ENCODE results near the gene SCRN2. TPM values are rescaled to one million over a fixed set of nuclear protein-coding genes. Genes with fewer than 3 reads are reported as not detected.

SCRN2 gene
- total RNA-seq, 2 experiments from 2014 or later, result 24.1 to 24.8 TPM

DNA sequence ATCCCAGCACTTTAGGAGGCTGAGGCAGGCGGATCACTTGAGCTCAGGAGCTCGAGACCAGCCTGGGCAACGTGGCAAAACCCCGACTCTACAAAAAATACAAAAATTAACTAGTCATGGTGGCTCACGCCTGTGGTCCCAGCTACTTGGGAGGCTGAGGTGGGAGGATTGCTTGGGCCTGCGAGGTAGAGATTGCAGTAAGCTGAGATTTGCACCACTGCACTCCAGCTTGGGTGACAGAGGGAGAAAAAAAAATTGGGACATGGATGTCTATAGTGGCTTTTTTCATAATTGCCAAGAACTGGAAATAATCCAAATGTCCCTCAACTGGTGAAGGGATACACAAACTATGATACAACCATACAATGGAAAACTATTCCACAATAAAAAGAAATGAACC is 48.1 kb downstream of the SCRN2 start:
- Mint-ChIP-seq H3K9me3 (ENCODE audit: insufficient read depth) (no peaks in the 10 kb centered on the region), H3K27ac (no peak overlapping the region), H3K4me3 (no peak overlapping the region), H3K4me1 (ENCODE audit: low read depth) (peaks cover 10% of the 10 kb centered on the region), H3K36me3 (ENCODE audit: low read depth) (no peaks in the 10 kb centered on the region), H3K27me3 (ENCODE audit: low read depth) (peaks cover 46% of the 10 kb centered on the region)
- no peak for DNase-seq
- CTCF ChIA-PET, result interaction anchor here (1.4 to 1.6 kb wide), 2 partner anchors 9 to 51 kb away, joined by 3 to 4 read pairs; no protein-coding TSS in a partner anchor
- POLR2A ChIA-PET, result interaction anchor here (1.0 kb wide), 1 partner anchor 102 kb away, joined by 3 read pairs; no protein-coding TSS in a partner anchor
- no peak for ATAC-seq

DNA sequence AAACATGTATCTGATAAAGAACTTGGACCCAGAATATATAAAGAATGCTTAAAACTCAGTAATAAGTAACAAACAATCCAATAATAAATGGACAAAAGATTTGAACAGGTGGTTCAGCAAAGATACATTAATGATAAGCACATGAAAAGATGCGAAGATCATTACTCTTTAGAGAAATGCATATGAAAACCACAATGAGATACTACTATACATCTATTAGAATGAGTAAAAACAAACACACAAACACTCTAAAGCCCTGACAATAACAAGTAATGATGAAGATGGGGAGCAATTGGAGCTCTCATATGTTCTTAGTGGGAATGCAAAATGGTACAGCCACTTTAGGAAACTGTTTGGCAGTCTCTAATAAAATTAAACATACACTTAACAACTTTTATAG is 48.6 kb downstream of the SCRN2 start:
- POLR2A ChIA-PET, result interaction anchor here (0.6 to 1.0 kb wide), 3 partner anchors 54 to 103 kb away, joined by 3 read pairs; no protein-coding TSS in a partner anchor
- no peak for ATAC-seq
- Mint-ChIP-seq H3K4me1 (ENCODE audit: low read depth) (peaks cover 10% of the 10 kb centered on the region), H3K36me3 (ENCODE audit: low read depth) (no peaks in the 10 kb centered on the region), H3K4me3 (no peak overlapping the region), H3K27me3 (ENCODE audit: low read depth) (peaks cover 49% of the 10 kb centered on the region), H3K27ac (no peak overlapping the region), H3K9me3 (ENCODE audit: insufficient read depth) (no peaks in the 10 kb centered on the region)
- CTCF ChIA-PET, result interaction anchor here (1.4 to 1.6 kb wide), 2 partner anchors 9 to 50 kb away, joined by 3 to 4 read pairs; no protein-coding TSS in a partner anchor
- no peak for DNase-seq

DNA sequence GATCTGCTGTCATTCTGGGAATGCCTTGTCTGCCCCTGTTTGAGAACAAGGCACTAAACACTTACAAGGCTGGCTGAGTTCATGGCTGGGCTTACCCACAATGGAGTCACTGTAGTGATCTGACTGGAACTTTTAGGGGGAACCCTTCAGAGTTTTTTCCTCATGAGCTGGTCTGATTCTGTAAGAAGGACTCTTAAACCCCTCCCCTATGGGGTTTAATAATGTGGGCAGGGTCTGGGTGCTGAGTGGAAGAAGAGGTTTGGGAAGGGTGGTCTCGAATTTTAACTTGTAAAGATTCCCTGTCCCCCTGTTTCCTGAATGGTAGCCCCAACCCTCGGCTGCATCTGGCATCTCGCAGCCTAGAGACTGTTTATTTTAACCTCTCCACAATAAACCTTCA is 50.0 kb downstream of the SCRN2 start:
- DNase-seq (no peak), ATAC-seq (no peak)
- no peak overlapping the region for H3K27ac Mint-ChIP-seq
- CTCF ChIA-PET, result interaction anchor here (0.6 to 2.1 kb wide), 2 partner anchors 92 to 93 kb away, joined by 3 to 10 read pairs; no protein-coding TSS in a partner anchor
- no peaks in the 10 kb centered on the region for H3K36me3 Mint-ChIP-seq (ENCODE audit: low read depth)
- peaks cover 49% of the 10 kb centered on the region for H3K27me3 Mint-ChIP-seq (ENCODE audit: low read depth)
- no peaks in the 10 kb centered on the region for H3K9me3 Mint-ChIP-seq (ENCODE audit: insufficient read depth)
- H3K4me3 Mint-ChIP-seq, result no peak overlapping the region
- peaks cover 10% of the 10 kb centered on the region for H3K4me1 Mint-ChIP-seq (ENCODE audit: low read depth)
- POLR2A ChIA-PET, result no interaction called here

GRCh38 chr17:47789611-47790561 is 51.2 kb downstream of the SCRN2 start:
- POLR2A ChIA-PET, result no interaction called here

More at GRCh38 chr17:47789611-47790561, 51.2 kb downstream of the SCRN2 start:
- peak overlapping the region; percentile 57 for H3K4me3 Mint-ChIP-seq
- peaks cover 48% of the 10 kb centered on the region for H3K27me3 Mint-ChIP-seq (ENCODE audit: low read depth)
- DNase-seq (peak; percentile 61), ATAC-seq (peak; percentile 90)
- CTCF ChIA-PET, result interaction anchor here (0.6 to 2.1 kb wide), 21 partner anchors 20 to 145 kb away, joined by 3 to 16 read pairs (median 3); partner anchors contain the start of gene TBX21
- H3K36me3 Mint-ChIP-seq (ENCODE audit: low read depth), result no peaks in the 10 kb centered on the region
- no peak overlapping the region for H3K27ac Mint-ChIP-seq
- H3K9me3 Mint-ChIP-seq (ENCODE audit: insufficient read depth), result no peaks in the 10 kb centered on the region
- H3K4me1 Mint-ChIP-seq (ENCODE audit: low read depth), result peaks cover 10% of the 10 kb centered on the region

Other genes starting within 250 kb of the SCRN2 start
- gene KPNB1, start 191.4 kb downstream of the SCRN2 start, total RNA-seq, result 100 to 1,000 TPM; 413 to 427 TPM
- 1 to 10 TPM; 2.4 to 3.7 TPM for gene TBKBP1, start 147.1 kb downstream of the SCRN2 start, total RNA-seq
- 10 to 100 TPM; 27.4 to 27.5 TPM for gene TBX21, start 108.0 kb downstream of the SCRN2 start, total RNA-seq
- 10 to 100 TPM; 33.0 to 33.6 TPM for gene OSBPL7, start 19.5 kb downstream of the SCRN2 start, total RNA-seq
- 10 to 100 TPM; 37.9 to 41.6 TPM for gene MRPL10, start 9.7 kb downstream of the SCRN2 start, total RNA-seq
- under 1 TPM; 0.82 to 0.97 TPM for gene LRRC46, start 9.6 kb downstream of the SCRN2 start, total RNA-seq
- under 1 TPM in 1 of 2 experiments, not detected in 1; 0.05 TPM for gene SP6, start 9.9 kb upstream of the SCRN2 start, total RNA-seq
- 10 to 100 TPM; 23.7 to 24.5 TPM for gene SP2, start 55.0 kb upstream of the SCRN2 start, total RNA-seq
- gene PNPO, start 100.3 kb upstream of the SCRN2 start, total RNA-seq, result 10 to 100 TPM; 37.9 to 44.0 TPM
- not detected for gene PRR15L, start 116.6 kb upstream of the SCRN2 start, total RNA-seq
- gene CDK5RAP3, start 129.8 kb upstream of the SCRN2 start, total RNA-seq, result 100 to 1,000 TPM; 186 to 196 TPM
- gene COPZ2, start 196.5 kb upstream of the SCRN2 start, total RNA-seq, result 1 to 10 TPM; 5.1 to 5.5 TPM
- gene NFE2L1, start 207.1 kb upstream of the SCRN2 start, total RNA-seq, result 10 to 100 TPM; 44.1 to 50.7 TPM